ENCODE results near the gene TASP1.

Gene TASP1, protein sequence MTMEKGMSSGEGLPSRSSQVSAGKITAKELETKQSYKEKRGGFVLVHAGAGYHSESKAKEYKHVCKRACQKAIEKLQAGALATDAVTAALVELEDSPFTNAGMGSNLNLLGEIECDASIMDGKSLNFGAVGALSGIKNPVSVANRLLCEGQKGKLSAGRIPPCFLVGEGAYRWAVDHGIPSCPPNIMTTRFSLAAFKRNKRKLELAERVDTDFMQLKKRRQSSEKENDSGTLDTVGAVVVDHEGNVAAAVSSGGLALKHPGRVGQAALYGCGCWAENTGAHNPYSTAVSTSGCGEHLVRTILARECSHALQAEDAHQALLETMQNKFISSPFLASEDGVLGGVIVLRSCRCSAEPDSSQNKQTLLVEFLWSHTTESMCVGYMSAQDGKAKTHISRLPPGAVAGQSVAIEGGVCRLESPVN

DNA sequence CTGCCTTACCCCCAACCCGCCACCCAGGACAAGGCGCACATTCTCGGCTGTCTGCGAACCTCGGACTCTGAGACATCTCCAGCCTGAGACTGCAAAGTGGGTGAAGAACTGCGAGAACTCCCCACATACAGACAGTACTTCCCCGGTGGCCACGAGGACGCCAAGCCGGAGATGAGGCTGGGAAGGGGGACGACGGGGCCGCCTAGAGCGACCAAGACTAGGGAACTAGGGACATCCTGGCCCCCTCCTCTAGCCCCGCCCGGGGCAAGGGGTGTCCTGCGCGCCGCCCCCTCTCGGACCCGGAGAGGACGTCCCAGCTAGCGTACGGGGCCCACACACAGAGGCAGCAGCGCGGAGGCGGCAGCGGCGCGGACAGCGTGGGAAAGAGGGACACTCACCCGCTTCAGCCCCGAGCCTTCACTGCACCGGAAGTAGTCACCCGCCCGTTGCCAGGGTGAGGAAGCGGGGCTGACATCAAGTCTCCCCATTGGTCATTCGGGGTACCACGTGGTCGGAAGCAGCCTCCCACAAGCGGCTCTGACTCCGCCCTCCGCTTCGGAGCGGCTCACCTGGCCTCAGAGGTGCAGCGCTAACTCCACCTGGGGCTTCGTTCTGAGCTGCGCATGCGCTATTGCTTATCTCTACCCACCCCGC lies at the start of gene TASP1:
Gene TASP1, minus strand, starts transcription at position 437 of the 654 bp plus-strand sequence. CDS start 8,854 bp downstream, outside the sequence.
- TF ChIP-seq, protein P1, sequence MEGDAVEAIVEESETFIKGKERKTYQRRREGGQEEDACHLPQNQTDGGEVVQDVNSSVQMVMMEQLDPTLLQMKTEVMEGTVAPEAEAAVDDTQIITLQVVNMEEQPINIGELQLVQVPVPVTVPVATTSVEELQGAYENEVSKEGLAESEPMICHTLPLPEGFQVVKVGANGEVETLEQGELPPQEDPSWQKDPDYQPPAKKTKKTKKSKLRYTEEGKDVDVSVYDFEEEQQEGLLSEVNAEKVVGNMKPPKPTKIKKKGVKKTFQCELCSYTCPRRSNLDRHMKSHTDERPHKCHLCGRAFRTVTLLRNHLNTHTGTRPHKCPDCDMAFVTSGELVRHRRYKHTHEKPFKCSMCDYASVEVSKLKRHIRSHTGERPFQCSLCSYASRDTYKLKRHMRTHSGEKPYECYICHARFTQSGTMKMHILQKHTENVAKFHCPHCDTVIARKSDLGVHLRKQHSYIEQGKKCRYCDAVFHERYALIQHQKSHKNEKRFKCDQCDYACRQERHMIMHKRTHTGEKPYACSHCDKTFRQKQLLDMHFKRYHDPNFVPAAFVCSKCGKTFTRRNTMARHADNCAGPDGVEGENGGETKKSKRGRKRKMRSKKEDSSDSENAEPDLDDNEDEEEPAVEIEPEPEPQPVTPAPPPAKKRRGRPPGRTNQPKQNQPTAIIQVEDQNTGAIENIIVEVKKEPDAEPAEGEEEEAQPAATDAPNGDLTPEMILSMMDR (IDR thresholded peaks at IDR 0.05; ENCODE audit: extremely low read depth, insufficient read depth, missing control alignments) = no peak
- in situ Hi-C loops (cut with MboI; ENCODE audit: low pct_unique_long_range_greater_than_20kb, low sequenced_read_pairs, unreplicated experiment) = no loop called here
- DNase-seq (ENCODE audit: low spot score) = peak; percentile 93

DNA sequence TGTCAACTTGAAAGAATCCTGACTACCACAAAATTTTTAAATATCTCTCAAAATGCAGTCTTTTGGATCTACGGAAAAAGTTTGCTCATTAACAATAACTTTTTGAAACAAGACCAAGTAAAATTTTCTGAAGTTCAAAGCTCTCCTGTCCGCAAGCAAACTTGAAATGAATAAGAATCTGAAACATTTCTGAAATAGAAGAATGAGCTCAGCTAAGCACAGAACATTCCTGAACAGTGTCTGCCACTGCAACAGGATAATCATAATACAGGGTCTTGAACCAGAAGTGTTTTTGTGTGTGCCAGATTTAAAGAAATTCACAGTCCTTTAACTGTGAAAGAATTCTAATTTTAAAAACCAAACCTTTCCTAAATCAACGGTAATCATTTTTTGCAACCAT lies 49.1 kb upstream of the TASP1 start:
- DNase-seq (ENCODE audit: low spot score) = no peak
- in situ Hi-C loops (cut with MboI; ENCODE audit: low pct_unique_long_range_greater_than_20kb, low sequenced_read_pairs, unreplicated experiment) = no loop called here
- TF ChIP-seq, protein P1 (IDR thresholded peaks at IDR 0.05; ENCODE audit: extremely low read depth, insufficient read depth, missing control alignments) = no peak

DNA sequence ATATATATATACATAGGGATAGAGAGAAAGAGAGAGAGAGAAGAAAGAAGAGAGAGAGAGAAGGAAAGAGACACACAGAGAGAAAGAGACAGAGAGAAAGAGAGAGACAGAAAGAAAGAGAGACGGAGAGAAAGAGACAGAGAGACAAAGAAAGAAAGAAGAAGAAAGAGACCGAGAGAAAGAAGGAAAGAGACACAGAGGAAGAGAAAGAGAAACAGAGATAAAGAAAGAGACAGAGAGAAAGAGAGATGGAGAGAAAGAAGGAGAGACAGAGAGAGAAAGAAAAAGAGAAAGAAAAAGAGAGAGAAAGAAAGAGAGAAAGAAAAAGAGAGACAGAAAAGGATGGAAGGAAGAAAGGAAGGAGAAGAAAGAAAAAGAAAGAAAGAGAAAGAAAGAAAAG lies 46.9 kb upstream of the TASP1 start:
- TF ChIP-seq, protein P1 (IDR thresholded peaks at IDR 0.05; ENCODE audit: extremely low read depth, insufficient read depth, missing control alignments) = no peak
- DNase-seq (ENCODE audit: low spot score) = no peak
- in situ Hi-C loops (cut with MboI; ENCODE audit: low pct_unique_long_range_greater_than_20kb, low sequenced_read_pairs, unreplicated experiment) = no loop called here

DNA sequence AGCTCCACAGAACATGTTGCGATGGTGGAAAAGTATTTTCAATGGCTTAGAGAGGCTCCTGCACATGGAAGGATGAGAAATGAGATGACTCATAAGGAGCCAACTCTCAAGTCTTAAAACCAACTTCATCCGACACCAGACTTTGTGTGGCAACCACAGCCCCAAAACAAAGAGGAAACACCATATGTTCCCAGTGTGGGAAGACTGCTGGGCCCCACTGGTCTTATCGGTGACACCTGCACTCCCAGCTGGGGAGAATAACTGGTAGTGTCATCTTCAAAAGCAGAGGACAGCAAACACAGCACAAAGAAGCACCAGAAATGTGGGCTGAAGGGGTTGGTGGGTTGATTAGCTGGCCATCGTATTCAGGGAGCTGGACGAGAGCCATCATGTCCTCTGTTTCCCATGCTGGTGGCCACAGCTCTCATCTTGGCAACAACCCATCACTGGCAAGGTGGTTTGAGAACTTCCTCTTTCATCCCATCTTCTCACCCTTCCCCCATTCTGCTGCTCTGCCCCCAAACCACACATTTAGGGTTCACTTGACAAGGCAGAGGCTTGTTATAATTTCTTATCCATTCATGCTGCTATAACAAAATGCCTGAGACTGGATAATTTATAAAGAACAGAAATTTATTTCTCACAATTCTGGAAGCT lies 46.0 kb upstream of the TASP1 start:
- in situ Hi-C loops (cut with MboI; ENCODE audit: low pct_unique_long_range_greater_than_20kb, low sequenced_read_pairs, unreplicated experiment) = no loop called here
- DNase-seq (ENCODE audit: low spot score) = no peak
- TF ChIP-seq, protein P1 (IDR thresholded peaks at IDR 0.05; ENCODE audit: extremely low read depth, insufficient read depth, missing control alignments) = no peak

DNA sequence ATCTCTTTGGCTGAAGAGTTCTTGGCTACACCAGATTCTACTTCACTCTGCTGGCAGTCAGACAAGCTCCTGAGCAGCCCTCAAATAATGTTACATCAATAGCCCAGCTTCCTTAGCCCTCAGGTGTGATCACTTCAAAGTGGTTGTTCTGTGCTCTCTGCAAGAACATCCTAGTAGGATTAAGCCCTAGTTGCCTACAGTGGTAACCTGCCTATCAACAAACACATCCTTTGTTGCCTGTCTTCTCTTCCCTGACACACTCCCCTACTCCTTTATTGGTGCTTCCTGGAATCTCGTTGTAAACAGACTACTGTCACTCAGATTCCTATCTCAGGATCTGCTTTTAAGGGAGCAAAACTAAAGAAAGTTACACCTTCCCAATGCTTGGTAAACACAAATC lies 45.1 kb upstream of the TASP1 start:
- TF ChIP-seq, protein P1 (IDR thresholded peaks at IDR 0.05; ENCODE audit: extremely low read depth, insufficient read depth, missing control alignments) = no peak
- no peak for DNase-seq (ENCODE audit: low spot score)
- in situ Hi-C loops (cut with MboI; ENCODE audit: low pct_unique_long_range_greater_than_20kb, low sequenced_read_pairs, unreplicated experiment) = no loop called here

DNA sequence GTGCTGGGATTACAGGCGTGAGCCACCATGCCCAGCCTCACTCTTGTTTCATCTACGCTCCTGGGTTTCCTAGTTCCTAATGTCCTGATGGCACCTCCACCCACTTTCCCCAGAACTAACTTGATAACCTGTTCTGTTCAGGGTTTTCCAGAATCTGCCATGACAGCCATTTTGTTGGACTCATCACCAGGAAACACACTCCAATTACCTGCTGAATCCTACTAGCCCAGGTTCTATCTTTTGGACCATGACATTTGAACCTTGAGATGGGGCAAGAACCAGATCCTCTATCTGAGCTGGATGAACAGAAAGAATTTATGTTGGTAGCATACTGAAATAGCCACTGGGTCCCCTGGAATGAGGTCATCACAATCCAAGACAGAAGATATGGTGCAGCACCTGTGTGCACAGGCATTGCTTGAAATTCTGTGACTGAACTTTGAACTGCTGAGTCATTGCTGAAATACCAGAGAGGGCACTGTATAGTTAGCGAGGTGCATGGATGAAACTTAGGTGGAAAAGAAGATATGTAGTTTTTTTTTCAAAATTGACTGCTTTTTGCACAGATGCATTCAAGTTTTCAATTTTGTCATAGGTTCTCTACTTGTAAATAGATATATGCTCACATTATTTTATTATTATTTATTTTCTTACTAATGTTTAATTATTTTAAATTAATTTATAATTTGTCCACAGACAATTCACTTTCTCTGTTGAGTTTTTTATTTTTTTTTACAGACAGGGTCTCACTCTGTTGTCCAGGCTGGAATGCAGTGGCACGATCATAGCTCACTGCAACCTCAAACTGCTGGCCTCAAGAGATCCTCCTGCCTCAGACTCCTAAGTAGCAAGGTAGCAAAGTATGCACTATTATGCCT lies 42.8 kb upstream of the TASP1 start:
- in situ Hi-C loops (cut with MboI; ENCODE audit: low pct_unique_long_range_greater_than_20kb, low sequenced_read_pairs, unreplicated experiment) = no loop called here
- DNase-seq (ENCODE audit: low spot score) = peak; percentile 50
- TF ChIP-seq, protein P1 (IDR thresholded peaks at IDR 0.05; ENCODE audit: extremely low read depth, insufficient read depth, missing control alignments) = no peak
